GM19238 (cell line): ENCODE measurements around the gene GPATCH8.
"Not testable (repeated sequence)": the region's sequence is repeated elsewhere in the genome, so short reads cannot be mapped to it uniquely, and the experiment has no call there.

Experiments used
- DNase-seq: peaks from one replicate; pipeline ENCODE4 v3.0.0; 2011; ENCODE audit warnings: low spot score; ENCODE audit not compliant: insufficient read length

The GPATCH8 gene

GRCh38 chr17:44398692-44399691, 104.2 kb downstream of the GPATCH8 start:
- no peak for DNase-seq

- DNase-seq, result no peak
Measured at GRCh38 chr17:44397479-44398440, 105.4 kb downstream of the GPATCH8 start.

- DNase-seq, result no peak
Measured at GRCh38 chr17:44396946-44397345, 106.3 kb downstream of the GPATCH8 start.

- no peak for DNase-seq
Measured at GRCh38 chr17:44394833-44395232, 108.4 kb downstream of the GPATCH8 start.

- not testable (repeated sequence) for DNase-seq
Measured at GRCh38 chr17:44394112-44394511, 109.1 kb downstream of the GPATCH8 start.

GRCh38 chr17:44390250-44390870, 112.8 kb downstream of the GPATCH8 start:
- DNase-seq, result no peak

- DNase-seq, result no peak
Measured at GRCh38 chr17:44389723-44390202, 113.4 kb downstream of the GPATCH8 start.

GRCh38 chr17:44389281-44389680, 113.9 kb downstream of the GPATCH8 start, which contains the start of gene ITGA2B:
TSS of gene ITGA2B (minus strand) at chr17:44389649. CDS start at chr17:44389473, 176 bp downstream.
- DNase-seq, result no peak

- no peak for DNase-seq
Measured at GRCh38 chr17:44387804-44388203, 115.4 kb downstream of the GPATCH8 start.

GRCh38 chr17:44386182-44386525, 117.1 kb downstream of the GPATCH8 start:
- no peak for DNase-seq

- peak; percentile 81 for DNase-seq
Measured at GRCh38 chr17:44385287-44386181, 117.7 kb downstream of the GPATCH8 start.

GRCh38 chr17:44384823-44385286, 118.4 kb downstream of the GPATCH8 start:
- DNase-seq, result no peak

- no peak for DNase-seq
Measured at GRCh38 chr17:44384281-44384822, 118.9 kb downstream of the GPATCH8 start.

GRCh38 chr17:44383861-44384260, 119.3 kb downstream of the GPATCH8 start:
- no peak for DNase-seq

GRCh38 chr17:44383363-44383762, 119.8 kb downstream of the GPATCH8 start:
- DNase-seq, result no peak

- DNase-seq, result no peak
Measured at GRCh38 chr17:44382917-44383316, 120.3 kb downstream of the GPATCH8 start.

GRCh38 chr17:44381810-44382305, 121.3 kb downstream of the GPATCH8 start:
- no peak for DNase-seq

- no peak for DNase-seq
Measured at GRCh38 chr17:44380767-44381166, 122.4 kb downstream of the GPATCH8 start.

- no peak for DNase-seq
Measured at GRCh38 chr17:44379887-44380286, 123.3 kb downstream of the GPATCH8 start.
